ENCODE data around the gene EHBP1. TPM values are rescaled to one million over a fixed set of nuclear protein-coding genes. Genes with fewer than 3 reads are reported as not detected.

EHBP1 gene
- polyA plus RNA-seq, 1 of the 3 experiments (the other 2 are of a cell fraction) = 62.7 TPM

DNA sequence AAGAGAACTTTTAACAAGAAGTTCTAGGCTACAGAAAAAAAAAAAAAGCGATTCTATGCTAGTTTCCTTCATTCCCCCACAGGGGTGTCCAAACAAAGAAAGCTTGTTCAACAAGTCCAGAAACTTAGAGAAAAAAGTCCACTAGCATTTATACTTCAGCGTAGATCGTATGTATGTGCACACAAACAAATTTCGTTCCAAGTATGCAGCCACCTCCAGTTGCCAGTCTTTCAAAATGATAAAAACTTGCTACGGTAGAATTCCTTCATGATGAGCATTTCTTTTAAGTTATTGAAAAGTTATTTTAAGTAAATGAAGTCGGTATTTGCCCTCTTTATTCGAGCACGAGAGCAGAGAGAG, 341.4 kb downstream of the EHBP1 start:
- H3K9me3 ChIP-seq = no peaks in the 10 kb centered on the region
- no peak overlapping the region for H3K9ac ChIP-seq
- POLR2A ChIA-PET = no interaction called here
- no peak overlapping the region for H3K4me2 ChIP-seq
- WGBS (ENCODE audit: low lambda C conversion rate) = 97% methylated on average over 8 of the region's 8 CpGs
- H3K4me1 ChIP-seq (ENCODE audit: control insufficient read depth in 1 of 2, insufficient read depth in 2 of 2, low read depth in 1 of 2, low read length in 1 of 2) = peaks cover 6 to 9% of the 10 kb centered on the region in 2 experiments; a peak in 2 of 4 replicates
- peaks cover 0 to 13% of the 10 kb centered on the region in 2 experiments for H3K36me3 ChIP-seq (replicated peaks in 1 of 2; ENCODE audit: control insufficient read depth in 1 of 2, insufficient read depth in 2 of 2, low read length in 1 of 2)
- H3F3A ChIP-seq (replicated peaks; ENCODE audit: insufficient read depth) = no peaks in the 10 kb centered on the region
- H3K4me3 ChIP-seq (ENCODE audit: low read depth in 2 of 2, low read length in 1 of 2) = no peak overlapping the region
- no peaks in the 10 kb centered on the region; the same call in 1 of the 2 replicates for H3K27me3 ChIP-seq (ENCODE audit: insufficient read depth)
- TF ChIP-seq NRF1 (IDR thresholded peaks at IDR 0.05; ENCODE audit: low read depth, low read length) = no peak
- TF ChIP-seq TAF1 (IDR thresholded peaks at IDR 0.05; ENCODE audit: borderline replicate concordance, low read depth, low read length) = no peak
- TF ChIP-seq, protein P1, sequence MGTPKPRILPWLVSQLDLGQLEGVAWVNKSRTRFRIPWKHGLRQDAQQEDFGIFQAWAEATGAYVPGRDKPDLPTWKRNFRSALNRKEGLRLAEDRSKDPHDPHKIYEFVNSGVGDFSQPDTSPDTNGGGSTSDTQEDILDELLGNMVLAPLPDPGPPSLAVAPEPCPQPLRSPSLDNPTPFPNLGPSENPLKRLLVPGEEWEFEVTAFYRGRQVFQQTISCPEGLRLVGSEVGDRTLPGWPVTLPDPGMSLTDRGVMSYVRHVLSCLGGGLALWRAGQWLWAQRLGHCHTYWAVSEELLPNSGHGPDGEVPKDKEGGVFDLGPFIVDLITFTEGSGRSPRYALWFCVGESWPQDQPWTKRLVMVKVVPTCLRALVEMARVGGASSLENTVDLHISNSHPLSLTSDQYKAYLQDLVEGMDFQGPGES (IDR thresholded peaks at IDR 0.05; ENCODE audit: low read depth, low read length) = no peak
- no peak for TF ChIP-seq EZH2phosphoT487 (IDR thresholded peaks at IDR 0.05; ENCODE audit: borderline replicate concordance, low read depth)
- TF ChIP-seq CHD2 (IDR thresholded peaks at IDR 0.05; ENCODE audit: low read length, partially characterized antibody) = no peak
- TF ChIP-seq, protein P2, sequence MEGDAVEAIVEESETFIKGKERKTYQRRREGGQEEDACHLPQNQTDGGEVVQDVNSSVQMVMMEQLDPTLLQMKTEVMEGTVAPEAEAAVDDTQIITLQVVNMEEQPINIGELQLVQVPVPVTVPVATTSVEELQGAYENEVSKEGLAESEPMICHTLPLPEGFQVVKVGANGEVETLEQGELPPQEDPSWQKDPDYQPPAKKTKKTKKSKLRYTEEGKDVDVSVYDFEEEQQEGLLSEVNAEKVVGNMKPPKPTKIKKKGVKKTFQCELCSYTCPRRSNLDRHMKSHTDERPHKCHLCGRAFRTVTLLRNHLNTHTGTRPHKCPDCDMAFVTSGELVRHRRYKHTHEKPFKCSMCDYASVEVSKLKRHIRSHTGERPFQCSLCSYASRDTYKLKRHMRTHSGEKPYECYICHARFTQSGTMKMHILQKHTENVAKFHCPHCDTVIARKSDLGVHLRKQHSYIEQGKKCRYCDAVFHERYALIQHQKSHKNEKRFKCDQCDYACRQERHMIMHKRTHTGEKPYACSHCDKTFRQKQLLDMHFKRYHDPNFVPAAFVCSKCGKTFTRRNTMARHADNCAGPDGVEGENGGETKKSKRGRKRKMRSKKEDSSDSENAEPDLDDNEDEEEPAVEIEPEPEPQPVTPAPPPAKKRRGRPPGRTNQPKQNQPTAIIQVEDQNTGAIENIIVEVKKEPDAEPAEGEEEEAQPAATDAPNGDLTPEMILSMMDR (IDR thresholded peaks at IDR 0.05) = no peak
- TF ChIP-seq GATA2 (CRISPR knock-in tag; IDR thresholded peaks at IDR 0.05) = no peak
- TF ChIP-seq, protein P3, sequence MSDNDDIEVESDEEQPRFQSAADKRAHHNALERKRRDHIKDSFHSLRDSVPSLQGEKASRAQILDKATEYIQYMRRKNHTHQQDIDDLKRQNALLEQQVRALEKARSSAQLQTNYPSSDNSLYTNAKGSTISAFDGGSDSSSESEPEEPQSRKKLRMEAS (IDR thresholded peaks at IDR 0.05; ENCODE audit: low read depth) = no peak
- no peak for TF ChIP-seq FOXJ3 (CRISPR knock-in tag; IDR thresholded peaks at IDR 0.05)
- no peak for TF ChIP-seq MEF2A (IDR thresholded peaks at IDR 0.05; ENCODE audit: borderline replicate concordance, low read depth)
- TF ChIP-seq SMC3 (IDR thresholded peaks at IDR 0.05; ENCODE audit: low read depth, low read length) = no peak
- TF ChIP-seq TCF12 (IDR thresholded peaks at IDR 0.05) = no peak
- no peak for TF ChIP-seq TEAD4 (IDR thresholded peaks at IDR 0.05; ENCODE audit: borderline replicate concordance, insufficient read depth)
- no peak for TF ChIP-seq FOSL2 (IDR thresholded peaks at IDR 0.05; ENCODE audit: borderline replicate concordance, low read depth)
- TF ChIP-seq, protein P4, sequence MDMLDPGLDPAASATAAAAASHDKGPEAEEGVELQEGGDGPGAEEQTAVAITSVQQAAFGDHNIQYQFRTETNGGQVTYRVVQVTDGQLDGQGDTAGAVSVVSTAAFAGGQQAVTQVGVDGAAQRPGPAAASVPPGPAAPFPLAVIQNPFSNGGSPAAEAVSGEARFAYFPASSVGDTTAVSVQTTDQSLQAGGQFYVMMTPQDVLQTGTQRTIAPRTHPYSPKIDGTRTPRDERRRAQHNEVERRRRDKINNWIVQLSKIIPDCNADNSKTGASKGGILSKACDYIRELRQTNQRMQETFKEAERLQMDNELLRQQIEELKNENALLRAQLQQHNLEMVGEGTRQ (IDR thresholded peaks at IDR 0.05; ENCODE audit: borderline replicate concordance, low read depth, low read length) = no peak
- TF ChIP-seq, protein P5, sequence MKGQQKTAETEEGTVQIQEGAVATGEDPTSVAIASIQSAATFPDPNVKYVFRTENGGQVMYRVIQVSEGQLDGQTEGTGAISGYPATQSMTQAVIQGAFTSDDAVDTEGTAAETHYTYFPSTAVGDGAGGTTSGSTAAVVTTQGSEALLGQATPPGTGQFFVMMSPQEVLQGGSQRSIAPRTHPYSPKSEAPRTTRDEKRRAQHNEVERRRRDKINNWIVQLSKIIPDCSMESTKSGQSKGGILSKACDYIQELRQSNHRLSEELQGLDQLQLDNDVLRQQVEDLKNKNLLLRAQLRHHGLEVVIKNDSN (IDR thresholded peaks at IDR 0.05; ENCODE audit: borderline replicate concordance, low read depth) = no peak
- no peak for TF ChIP-seq POLR2AphosphoS5 (IDR thresholded peaks at IDR 0.05; ENCODE audit: low read depth, low read length)
- no peak for TF ChIP-seq EP300 (IDR thresholded peaks at IDR 0.05; ENCODE audit: borderline replicate concordance in 1 of 2, low read depth in 1 of 2, low read length in 1 of 2)
- TF ChIP-seq RAD21 (IDR thresholded peaks at IDR 0.05; ENCODE audit: low read length) = no peak
- TF ChIP-seq YY1 (IDR thresholded peaks at IDR 0.05; ENCODE audit: low read depth) = no peak
- H4K20me1 ChIP-seq (ENCODE audit: insufficient read depth) = no peaks in the 10 kb centered on the region
- DNase-seq = no peak
- no peaks in the 10 kb centered on the region for H3K79me2 ChIP-seq (ENCODE audit: insufficient read depth)
- CTCF ChIA-PET = interaction anchor here (0.6 to 1.3 kb wide), 6 partner anchors 11 to 1020 kb away, joined by 3 to 4 read pairs (median 3); no protein-coding TSS in a partner anchor
- no peak overlapping the region for H3K27ac ChIP-seq (ENCODE audit: low read depth in 2 of 2, low read length in 1 of 2)
- H2AFZ ChIP-seq (ENCODE audit: low read depth) = no peak overlapping the region
- H3K9me2 ChIP-seq = no peaks in the 10 kb centered on the region
